ENCODE measurements around the gene PAXX.

Gene PAXX

GRCh38 chr9:136968333-136969127 is 23.7 kb upstream of the PAXX start:
- DNase-seq: no peak

DNA sequence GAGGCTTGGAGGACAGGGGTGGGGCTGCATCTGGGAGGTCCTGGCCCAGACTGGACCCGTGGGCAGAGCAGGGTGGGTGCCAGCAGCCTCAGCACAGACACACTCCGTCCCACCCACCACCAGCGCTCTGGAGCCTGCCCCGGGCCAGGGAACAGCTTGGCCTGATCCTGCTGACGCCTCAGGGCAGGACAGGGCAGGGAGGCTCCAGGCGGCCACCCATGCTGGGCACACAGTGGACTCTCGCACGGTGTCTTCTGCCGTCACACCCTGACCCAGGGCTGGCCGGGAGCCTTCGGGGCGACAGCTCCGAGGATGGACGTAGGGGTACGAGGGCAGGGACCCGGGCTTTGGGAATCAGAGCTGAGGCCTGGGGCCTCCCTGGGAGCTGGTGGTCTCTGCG is 23.1 kb upstream of the PAXX start:
- DNase-seq: no peak

GRCh38 chr9:136969774-136970173 is 22.4 kb upstream of the PAXX start:
- DNase-seq: no peak

DNA sequence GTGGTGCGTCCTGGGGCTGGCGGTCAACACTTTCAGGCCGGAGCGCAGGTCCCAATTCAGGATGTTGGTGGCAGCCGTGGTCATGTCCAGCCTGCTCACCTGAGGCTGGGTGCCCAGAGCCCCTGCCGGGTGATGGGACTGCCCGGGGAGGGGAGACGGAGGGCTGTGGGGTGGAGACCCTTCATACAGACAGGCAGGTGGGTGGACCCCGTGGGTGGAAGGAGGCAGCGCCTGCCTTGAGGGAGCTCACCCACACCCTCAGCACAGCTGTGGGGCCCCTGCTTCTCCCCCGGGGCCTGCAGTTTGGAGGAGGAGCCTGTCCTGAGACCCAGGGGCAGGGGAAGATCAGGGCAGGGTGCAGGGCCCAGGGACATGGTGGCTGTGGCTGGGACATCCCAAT is 21.9 kb upstream of the PAXX start:
- no peak for DNase-seq

DNA sequence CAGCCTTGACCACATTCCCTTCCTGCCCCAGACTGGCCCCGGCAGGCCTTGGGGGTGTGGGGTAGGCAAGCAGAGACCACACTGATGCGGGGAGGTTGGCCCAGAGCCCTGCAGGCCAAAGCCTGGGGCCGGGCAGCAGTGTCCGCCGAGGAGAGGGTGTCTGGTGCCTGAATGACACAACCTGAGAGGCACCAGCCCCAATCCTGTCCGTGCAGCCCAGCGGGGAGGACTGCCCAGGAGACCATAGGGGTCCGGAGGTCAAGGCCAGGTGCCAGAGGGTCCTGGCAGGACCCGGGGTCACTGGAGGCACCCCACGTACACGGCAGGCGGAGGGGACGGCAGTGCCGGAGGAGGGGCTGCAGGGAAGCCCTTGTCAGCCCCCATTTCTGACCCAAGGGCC is 20.5 kb upstream of the PAXX start:
- DNase-seq: no peak

DNA sequence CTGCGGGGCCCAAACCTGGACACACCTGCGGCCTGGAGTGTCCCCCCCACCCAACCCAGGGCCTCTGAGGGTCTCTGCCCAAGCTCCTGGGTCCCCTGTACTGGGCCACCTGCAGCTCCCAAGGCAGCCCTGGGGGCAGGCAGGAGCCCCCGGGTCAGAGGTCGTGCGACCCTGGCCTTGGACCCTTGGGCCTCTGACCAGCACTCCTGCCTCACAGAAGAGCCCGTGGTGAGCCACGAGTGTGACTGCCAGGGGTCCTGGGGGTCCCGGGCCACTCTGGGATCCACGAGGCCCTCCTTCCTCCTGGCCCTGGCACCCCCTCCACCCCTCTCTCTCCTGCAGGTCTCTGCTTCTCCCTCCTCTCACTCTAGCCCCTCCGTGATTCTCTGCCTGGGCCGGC is 19.9 kb upstream of the PAXX start:
- DNase-seq: no peak

DNA sequence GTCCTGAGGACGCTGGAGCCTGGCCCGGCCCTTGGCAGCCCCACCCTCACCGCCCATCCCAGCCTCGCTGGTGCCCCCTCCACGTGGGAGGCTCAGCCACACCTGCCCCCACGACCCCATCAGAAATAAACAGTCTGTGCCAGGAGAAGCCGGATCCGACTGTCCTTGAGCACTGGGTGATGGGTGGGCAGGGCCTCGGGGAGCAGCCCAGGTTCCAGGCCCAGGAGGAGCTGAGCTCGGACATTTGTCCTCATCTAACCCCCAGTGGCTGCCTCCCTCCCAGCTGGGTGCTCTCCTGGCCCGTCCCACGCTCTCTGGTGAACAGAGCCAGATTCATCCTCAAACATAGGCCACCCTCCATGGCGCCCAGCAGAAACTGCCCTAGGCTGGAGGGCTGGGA is 19.5 kb upstream of the PAXX start:
- no peak for DNase-seq

- DNase-seq: no peak
Observed at GRCh38 chr9:136973618-136974617, 18.3 kb upstream of the PAXX start.

DNA sequence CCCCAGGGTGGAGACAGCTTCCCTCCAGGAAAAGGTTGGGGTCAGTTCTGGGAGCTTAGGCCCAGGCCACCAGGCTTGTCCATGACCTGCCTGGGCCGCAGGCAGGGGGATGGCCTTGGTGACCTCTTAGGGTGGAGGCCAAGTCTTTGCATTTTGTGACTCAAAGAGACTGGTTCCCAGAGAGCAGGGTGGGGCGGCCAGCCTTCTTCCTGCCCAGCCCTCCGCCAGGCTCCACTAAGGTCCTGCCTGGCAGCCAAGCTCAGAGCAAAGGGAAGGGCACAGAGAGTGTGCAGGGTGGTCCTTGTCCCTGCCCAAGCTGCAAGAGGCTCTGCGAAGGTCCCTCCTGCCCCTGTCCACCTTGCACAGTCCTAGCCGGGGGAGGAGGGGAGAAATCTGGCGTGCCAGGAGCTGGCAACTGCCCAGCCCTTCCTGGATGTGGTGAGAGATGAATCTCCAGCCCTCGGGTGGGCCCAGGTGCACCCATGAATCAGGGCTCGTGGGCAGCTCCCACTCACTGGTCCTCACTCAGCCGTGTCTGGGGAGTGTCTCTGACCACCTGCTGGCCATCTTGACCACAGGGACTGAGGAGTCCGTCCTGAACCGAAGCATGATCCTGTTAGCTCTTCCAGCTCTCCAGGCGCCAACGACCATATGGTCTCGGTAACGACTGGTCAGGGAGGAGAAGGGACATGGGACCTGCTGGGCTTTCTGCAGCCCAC is 17.2 kb upstream of the PAXX start:
- no peak for DNase-seq

- DNase-seq: peak; percentile 25
Observed at GRCh38 chr9:136975644-136976043, 16.6 kb upstream of the PAXX start.

- no peak for DNase-seq
Observed at GRCh38 chr9:136977223-136977622, 15.0 kb upstream of the PAXX start, which contains the start of gene PTGDS. Gene PTGDS (plus strand): TSS chr9:136977504. CDS start chr9:136977579, 75 bp downstream.

DNA sequence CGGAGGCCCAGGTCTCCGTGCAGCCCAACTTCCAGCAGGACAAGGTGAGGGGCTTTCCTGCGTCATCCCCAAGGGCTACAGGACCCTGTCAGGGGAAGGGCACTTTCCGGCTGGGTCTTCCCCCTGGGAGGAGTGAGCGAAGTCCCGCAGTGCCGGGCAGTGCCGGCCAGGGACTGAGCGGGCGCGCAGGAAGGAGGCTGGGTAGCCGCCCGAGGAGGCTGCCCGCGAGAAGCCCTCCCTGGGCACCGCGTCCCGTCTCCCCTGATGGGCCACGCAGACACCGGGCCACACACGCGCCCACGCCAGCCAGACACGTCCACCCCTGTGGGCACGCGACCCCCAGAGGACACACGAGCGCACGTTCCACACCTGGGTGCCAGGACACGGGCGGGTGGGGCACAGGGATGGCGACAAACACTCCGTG is 14.6 kb upstream of the PAXX start:
- no peak for DNase-seq

DNA sequence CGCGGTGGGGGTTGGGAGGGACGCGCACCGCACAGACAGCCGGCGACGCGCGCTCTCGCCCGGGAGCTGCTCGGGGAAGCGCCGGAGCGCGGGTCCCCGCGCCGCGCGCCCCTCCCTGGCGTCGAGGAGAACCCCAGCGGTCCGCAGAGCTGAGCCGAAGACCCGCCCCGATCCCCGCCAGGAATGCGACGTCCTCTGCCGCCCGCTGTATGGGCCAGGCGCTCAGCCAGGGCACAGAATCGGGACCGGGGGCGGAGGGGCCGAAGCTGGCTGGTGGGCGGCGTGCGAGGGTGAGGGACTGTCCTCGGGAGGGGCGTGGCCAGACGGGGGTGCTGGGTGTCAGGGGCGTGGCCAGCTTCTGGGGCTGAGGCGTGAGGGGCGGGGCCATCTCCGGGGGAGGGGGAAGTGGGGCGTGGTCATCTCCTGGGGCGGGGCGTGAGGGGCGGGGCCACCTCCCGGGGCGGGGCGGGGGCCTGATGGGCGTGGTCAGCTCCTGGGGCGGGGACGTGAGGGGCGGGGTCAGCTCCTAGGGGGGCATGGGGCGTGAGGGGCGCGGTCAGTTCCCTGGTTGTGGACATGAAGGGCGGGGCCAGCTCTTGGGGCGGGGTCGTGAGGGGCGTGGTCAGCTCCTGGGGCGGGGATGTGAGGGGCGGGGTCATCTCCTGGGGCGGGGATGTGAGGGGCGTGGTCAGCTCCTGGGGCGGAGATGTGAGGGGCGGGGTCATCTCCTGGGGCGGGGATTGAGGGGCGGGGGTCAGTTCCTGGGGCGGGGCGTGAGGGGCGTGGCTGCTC is 14.0 kb upstream of the PAXX start:
- DNase-seq: peak; percentile 24

DNA sequence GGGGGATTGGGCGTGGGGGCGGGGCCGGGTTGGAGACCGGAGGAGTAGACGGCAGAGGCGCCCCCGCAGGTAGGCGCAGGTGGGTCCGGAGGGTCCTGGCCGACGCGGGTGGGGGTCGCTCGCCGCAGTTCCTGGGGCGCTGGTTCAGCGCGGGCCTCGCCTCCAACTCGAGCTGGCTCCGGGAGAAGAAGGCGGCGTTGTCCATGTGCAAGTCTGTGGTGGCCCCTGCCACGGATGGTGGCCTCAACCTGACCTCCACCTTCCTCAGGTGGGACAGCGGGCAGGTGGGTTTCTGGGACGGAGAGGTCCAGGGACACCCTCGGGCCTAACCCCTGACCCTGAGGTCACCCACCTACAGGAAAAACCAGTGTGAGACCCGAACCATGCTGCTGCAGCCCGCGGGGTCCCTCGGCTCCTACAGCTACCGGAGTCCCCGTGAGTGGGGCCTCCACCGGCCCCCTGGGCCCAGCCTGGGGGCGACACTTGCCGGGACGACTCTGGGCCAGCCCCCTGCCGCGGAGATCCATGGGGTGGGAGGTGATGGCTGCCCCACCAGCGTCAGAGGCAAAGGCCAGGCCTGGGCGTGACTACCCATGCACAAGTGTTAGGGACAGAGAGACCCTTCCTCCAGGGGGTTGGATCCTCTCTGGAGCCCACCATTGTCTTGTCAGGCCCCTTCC is 13.2 kb upstream of the PAXX start:
- no peak for DNase-seq

DNA sequence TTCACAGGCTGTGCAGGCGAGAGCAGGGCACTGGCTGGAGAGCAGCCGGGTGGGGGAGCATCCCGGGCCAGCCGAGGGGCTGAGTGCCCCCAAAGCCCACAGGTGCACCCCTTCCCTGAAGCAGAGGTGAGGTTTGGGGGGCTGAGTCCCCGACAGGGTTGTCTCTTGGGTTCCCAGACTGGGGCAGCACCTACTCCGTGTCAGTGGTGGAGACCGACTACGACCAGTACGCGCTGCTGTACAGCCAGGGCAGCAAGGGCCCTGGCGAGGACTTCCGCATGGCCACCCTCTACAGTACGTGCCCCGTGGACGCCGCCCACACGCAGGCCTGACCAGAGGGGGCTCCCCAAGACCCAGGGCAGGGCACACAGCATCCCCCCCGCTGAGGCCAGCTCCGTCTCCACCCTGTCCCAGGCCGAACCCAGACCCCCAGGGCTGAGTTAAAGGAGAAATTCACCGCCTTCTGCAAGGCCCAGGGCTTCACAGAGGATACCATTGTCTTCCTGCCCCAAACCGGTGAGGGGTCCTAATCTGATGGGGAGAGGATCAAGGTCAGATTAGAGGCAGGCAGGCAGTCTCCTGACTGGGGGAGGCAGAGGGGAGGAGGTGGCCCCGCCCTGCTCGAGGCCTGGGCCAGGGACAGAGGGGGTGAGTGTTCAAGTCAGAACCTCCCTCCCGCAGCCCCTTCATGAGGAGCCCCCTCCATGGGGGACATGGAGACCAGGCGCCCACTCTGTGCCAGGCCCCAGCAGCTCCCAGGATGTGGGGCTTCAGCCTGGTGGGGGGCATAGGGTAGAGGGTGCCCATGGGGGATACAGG is 12.2 kb upstream of the PAXX start:
- no peak for DNase-seq

GRCh38 chr9:136980669-136981478 is 11.3 kb upstream of the PAXX start:
- no peak for DNase-seq

DNA sequence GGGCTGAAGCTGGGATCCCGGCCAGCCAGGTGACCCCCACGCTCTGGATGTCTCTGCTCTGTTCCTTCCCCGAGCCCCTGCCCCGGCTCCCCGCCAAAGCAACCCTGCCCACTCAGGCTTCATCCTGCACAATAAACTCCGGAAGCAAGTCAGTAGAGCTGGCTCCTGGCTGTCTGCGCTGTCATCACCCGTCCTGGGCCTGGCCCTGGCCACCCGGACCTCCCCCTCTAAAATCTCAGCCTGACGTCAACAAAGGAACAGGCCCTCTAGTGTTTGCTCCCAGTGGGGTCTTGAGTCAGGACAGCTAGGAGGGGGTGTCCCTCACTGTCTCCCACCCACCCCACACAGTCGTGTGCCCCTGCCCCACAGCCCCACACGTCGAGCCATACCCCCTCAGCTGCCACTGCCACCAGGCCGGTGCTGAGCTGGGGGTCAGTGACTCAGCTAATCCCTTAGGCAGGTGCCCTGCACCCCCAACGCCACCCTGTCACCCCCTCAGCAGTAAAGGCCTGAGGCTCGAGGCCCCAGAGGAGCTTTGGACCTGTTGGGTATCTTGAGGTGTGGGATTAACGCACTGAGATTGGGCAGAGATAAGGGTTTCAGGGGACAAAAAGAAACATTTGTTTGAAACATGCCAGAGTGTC is 10.5 kb upstream of the PAXX start:
- no peak for DNase-seq

GRCh38 chr9:136982232-136983051 is 9.8 kb upstream of the PAXX start, which contains the start of gene LCNL1:
Gene LCNL1 (plus strand): TSS chr9:136982993. CDS start chr9:136983587, 594 bp downstream.
- DNase-seq: no peak

Data from MV-4-11 (cell line).